Fibroblast of the aortic adventitia (primary cell): ENCODE data around the gene REEP3. TPM values are rescaled to one million over a fixed set of nuclear protein-coding genes. Genes with fewer than 3 reads are reported as not detected.

ENCODE experiments used
- DNase-seq: peaks from one replicate; pipeline ENCODE4 v3.0.0-alpha.2; 2010; ENCODE audit warnings: low read depth
- H3K4me3 ChIP-seq: 2 replicates; pipeline ENCODE4 v1.5.1; 2011; ENCODE audit warnings: low read depth, mild to moderate bottlenecking, control low read depth, low read length, moderate library complexity
- total RNA-seq: library from RNA; depleted of rRNA; stranded (reverse); fragments of >200 nt; gene quantifications from 2 replicates; pipeline ENCODE4 v1.2.3, GENCODE V29; 2012; ENCODE audit warnings: low replicate concordance
- TF ChIP-seq, protein P1 (sequence below): IDR thresholded peaks from 2 replicates; pipeline ENCODE4 v1.5.1; 2011; ENCODE audit warnings: mild to moderate bottlenecking, low read length, control low read depth, inconsistent platforms; ENCODE audit not compliant: insufficient read depth

The REEP3 gene
- total RNA-seq, 1 donor: 95.1 TPM

DNA sequence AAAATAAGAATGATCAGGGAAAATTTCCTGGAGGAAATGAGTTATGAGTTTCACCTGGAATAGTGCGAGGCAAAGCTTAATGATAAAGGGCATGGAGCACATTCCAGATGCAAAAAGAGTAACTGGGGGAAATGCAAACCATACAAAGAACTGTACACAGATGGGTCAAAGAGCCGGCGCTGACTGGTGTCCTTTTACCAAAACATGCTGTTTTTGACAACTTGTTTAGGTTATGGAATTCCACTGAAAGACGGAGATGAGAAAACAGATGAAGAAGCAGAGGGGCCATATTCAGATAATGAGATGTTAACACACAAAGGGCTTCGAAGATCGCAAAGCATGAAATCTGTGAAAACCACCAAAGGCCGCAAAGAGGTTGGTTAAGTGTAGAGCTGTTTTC, 98.2 kb downstream of the REEP3 start:
- TF ChIP-seq, protein P1, sequence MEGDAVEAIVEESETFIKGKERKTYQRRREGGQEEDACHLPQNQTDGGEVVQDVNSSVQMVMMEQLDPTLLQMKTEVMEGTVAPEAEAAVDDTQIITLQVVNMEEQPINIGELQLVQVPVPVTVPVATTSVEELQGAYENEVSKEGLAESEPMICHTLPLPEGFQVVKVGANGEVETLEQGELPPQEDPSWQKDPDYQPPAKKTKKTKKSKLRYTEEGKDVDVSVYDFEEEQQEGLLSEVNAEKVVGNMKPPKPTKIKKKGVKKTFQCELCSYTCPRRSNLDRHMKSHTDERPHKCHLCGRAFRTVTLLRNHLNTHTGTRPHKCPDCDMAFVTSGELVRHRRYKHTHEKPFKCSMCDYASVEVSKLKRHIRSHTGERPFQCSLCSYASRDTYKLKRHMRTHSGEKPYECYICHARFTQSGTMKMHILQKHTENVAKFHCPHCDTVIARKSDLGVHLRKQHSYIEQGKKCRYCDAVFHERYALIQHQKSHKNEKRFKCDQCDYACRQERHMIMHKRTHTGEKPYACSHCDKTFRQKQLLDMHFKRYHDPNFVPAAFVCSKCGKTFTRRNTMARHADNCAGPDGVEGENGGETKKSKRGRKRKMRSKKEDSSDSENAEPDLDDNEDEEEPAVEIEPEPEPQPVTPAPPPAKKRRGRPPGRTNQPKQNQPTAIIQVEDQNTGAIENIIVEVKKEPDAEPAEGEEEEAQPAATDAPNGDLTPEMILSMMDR: no peak
- DNase-seq: no peak
- no peak overlapping the region for H3K4me3 ChIP-seq

DNA sequence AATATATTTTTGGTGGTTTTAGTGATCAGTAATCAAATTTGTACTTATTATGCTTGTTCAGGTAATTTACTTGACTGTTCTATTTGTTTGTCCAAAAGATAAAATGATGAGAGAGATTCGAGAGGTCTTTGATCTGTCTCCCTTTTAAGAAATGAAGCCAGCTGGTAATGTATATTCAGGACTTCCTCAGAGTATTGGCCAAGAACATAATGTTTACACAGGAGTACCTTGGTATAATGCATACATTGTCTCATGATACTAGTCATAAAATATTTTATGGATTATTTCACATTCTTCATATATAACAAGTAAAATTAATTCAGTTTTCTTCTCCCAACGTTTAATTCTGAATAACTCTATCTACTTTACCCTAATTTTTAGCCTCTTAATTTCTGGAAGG, 100.9 kb downstream of the REEP3 start:
- DNase-seq: no peak
- TF ChIP-seq, protein P1: no peak
- no peak overlapping the region for H3K4me3 ChIP-seq

DNA sequence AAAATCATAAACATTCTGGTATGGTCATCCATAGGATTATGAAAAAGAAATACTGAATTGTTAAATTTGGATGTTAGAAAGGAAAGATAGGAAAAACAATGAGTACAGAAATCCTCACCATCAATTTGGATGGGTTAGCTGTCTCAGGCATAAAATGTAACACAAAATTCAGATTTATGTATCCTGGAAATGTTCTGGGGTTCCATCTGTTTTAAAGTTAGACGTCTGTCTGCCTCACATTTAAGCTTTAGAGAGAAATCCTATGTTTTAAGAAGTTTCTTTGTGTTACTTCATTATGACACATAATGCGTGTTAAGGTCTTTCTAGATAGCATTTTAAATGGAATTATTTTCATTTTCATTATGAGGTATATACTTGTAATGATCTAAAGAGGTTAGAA, 103.5 kb downstream of the REEP3 start:
- TF ChIP-seq, protein P1: no peak
- no peak for DNase-seq

DNA sequence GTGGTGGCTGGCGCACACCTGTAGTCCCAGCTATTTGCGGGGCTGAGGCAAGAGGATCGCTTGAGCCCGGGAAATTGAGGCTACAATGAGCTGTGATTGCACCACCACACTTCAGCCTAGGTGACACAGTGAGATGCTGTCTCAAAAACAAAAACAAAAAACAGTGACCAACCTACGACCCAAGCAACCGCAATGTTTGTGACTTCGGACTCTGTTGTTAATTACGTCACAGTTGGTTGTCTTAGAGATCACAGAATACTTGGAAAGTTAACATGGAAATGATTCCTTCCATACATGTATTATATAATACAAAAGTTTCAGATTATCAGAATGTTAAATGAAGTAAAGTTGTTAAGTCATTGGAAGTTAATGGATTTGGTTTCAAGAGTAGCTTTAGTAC, 106.2 kb downstream of the REEP3 start:
- no peak overlapping the region for H3K4me3 ChIP-seq
- TF ChIP-seq, protein P1: no peak
- no peak for DNase-seq

More for the DNA sequence above, 103.5 kb downstream of the REEP3 start:
- no peak overlapping the region for H3K4me3 ChIP-seq

DNA sequence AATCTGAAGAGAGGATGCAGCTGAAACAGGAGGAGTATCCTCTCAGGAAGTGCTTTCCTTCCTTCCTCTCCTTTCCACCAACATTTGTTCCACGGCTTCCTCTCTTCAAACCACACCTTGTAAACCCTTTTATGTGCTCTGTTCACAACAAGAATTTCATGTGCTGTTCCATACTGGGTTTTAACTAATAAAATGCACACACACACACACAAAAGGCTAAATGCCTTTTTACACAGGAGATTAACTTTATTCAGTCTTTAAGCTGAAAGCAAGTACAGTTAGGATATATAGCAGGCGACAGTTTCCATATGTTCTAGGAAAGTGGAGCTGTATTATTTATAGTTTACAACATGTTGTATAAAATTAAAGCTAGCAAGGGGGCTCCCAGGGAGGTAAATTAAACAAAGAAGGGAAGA, 106.7 kb downstream of the REEP3 start:
- TF ChIP-seq, protein P1: no peak
- no peak for DNase-seq
- H3K4me3 ChIP-seq: no peak overlapping the region

DNA sequence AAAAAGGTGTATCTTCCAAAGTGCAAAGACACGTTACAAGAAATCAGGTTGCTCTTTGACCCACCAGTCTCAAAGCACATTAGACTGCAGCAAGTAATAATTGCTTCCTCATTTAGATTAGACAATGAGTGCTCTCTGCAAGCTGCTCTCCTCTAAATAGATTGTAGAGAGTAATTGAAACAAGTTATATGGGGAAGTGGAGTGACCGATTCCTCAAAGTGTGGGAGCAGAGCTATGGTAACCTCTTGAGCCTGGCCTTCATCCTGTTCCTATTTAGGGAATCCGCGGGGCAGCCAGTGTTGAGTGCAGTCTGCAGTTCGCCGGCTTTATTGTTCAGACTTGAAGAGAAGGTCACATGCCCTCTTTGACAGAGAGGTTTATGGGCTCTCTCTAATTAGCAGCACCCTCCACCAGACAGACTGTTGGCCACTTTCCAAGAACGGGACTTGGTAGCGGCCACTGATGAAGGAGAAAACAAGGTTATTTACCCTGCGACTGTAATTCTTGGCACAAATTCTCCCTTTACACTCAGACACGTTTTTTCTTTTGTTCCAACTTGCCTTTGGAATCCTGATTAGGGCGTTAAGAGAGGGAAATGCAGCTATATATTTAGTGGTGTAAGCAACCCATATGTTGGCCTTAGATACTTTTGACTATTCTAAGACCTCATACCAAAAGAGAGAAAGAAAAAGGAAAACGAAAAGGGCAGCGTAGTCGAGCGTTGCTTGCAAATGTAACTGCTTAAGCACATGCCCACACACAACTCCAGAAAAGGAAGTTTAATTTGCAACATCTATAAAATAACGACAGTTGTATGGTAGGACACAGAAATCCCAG, 107.5 kb downstream of the REEP3 start:
- TF ChIP-seq, protein P1: no peak
- H3K4me3 ChIP-seq: peak overlapping the region; percentile 56
- no peak for DNase-seq
